Activated B cell treated with CpG ODN at 0.5 μM for 24 hours (primary cell): ENCODE results near the gene RUSC2. TPM values are rescaled to one million over a fixed set of nuclear protein-coding genes. Genes with fewer than 3 reads are reported as not detected.
"Not testable (repeated sequence)": the region's sequence is repeated elsewhere in the genome, so short reads cannot be mapped to it uniquely, and the experiment has no call there.

Experiments
- ATAC-seq: fragments of 200-7000 bp; cut with Tn5 transposase; one replicate; pipeline ENCODE4 v1.10.0; 2021; ENCODE audit warnings: low read depth, mild to moderate bottlenecking, moderate library complexity
- CTCF ChIA-PET: fragments of 350-600 bp; sonication (Branson Sonifier 250); formaldehyde crosslinking; loops from one replicate; lab custom pipeline; 2021; ENCODE audit warnings: antibody characterized with exemption; lab: Charles Lee
- POLR2A ChIA-PET: fragments of 350-600 bp; sonication (Branson Sonifier 250); formaldehyde crosslinking; loops from one replicate; lab custom pipeline; 2021; ENCODE audit warnings: antibody characterized with exemption; lab: Charles Lee
- DNase-seq: peaks from one replicate; pipeline ENCODE4 v3.0.0; 2022
- H3K27ac Mint-ChIP-seq: one replicate; pipeline ENCODE4 v1.8.0; 2020; ENCODE audit warnings: mixed read lengths
- H3K27me3 Mint-ChIP-seq: one replicate; pipeline ENCODE4 v1.8.0; 2021; ENCODE audit warnings: mixed read lengths
- H3K36me3 Mint-ChIP-seq: one replicate; pipeline ENCODE4 v1.8.0; 2021; ENCODE audit warnings: low read depth, mixed read lengths
- H3K4me1 Mint-ChIP-seq: one replicate; pipeline ENCODE4 v1.8.0; 2021; ENCODE audit warnings: mixed read lengths
- H3K4me3 Mint-ChIP-seq: one replicate; pipeline ENCODE4 v1.8.0; 2020; ENCODE audit warnings: mild to moderate bottlenecking, mixed read lengths
- H3K9me3 Mint-ChIP-seq: one replicate; pipeline ENCODE4 v1.8.0; 2020; ENCODE audit warnings: mixed read lengths
- CTCF ChIP-seq: fragments of 200-600 bp; IDR thresholded peaks from one replicate; pipeline ENCODE4 v1.8.0; 2022; ENCODE audit warnings: antibody characterized with exemption, mild to moderate bottlenecking
- intact Hi-C: fragments of 100-400 bp; cut with micrococcal nuclease; formaldehyde crosslinking; loops from one replicate; pipeline ENCODE4 v1.15.1; 2024
- total RNA-seq: library from RNA; stranded (reverse); gene quantifications from 2 replicates; pipeline ENCODE4 v1.2.3, GENCODE V29; 2022

RUSC2 gene
- total RNA-seq, 1 donor from 2014 or later, result 0.29 TPM

GRCh38 chr9:35533398-35533797, 43.5 kb downstream of the RUSC2 start:
- H3K4me3 Mint-ChIP-seq, result no peak overlapping the region
- POLR2A ChIA-PET, result no interaction called here
- H3K27me3 Mint-ChIP-seq, result peaks cover 6% of the 10 kb centered on the region
- DNase-seq (no peak), ATAC-seq (no peak)
- no peaks in the 10 kb centered on the region for H3K9me3 Mint-ChIP-seq
- CTCF ChIA-PET, result no interaction called here
- H3K27ac Mint-ChIP-seq, result no peak overlapping the region
- H3K4me1 Mint-ChIP-seq, result no peaks in the 10 kb centered on the region
- TF ChIP-seq CTCF, result no peak
- H3K36me3 Mint-ChIP-seq, result no peaks in the 10 kb centered on the region
- intact Hi-C loops, result no loop called here

GRCh38 chr9:35534921-35535320, 45.0 kb downstream of the RUSC2 start:
- H3K36me3 Mint-ChIP-seq, H3K9me3 Mint-ChIP-seq, H3K4me3 Mint-ChIP-seq, CTCF ChIA-PET, intact Hi-C loops, DNase-seq, H3K27ac Mint-ChIP-seq, H3K4me1 Mint-ChIP-seq, ATAC-seq: not testable (repeated sequence)
- POLR2A ChIA-PET, result interaction anchor here (0.6 kb wide), 1 partner anchor 37 kb away, joined by 3 read pairs; no protein-coding TSS in a partner anchor
- peaks cover 16% of the 10 kb centered on the region for H3K27me3 Mint-ChIP-seq

- no peak for TF ChIP-seq CTCF
- Mint-ChIP-seq H3K27me3 (peaks cover 16% of the 10 kb centered on the region), H3K27ac (no peak overlapping the region), H3K9me3 (no peaks in the 10 kb centered on the region), H3K36me3 (no peaks in the 10 kb centered on the region), H3K4me1 (no peaks in the 10 kb centered on the region), H3K4me3 (no peak overlapping the region)
- ChIA-PET CTCF (no interaction called here), POLR2A (no interaction called here)
- intact Hi-C loops, result no loop called here
- DNase-seq (no peak), ATAC-seq (no peak)
Observed at GRCh38 chr9:35537913-35538312, 48.0 kb downstream of the RUSC2 start.

GRCh38 chr9:35538361-35539234, 48.7 kb downstream of the RUSC2 start:
- H3K27me3 Mint-ChIP-seq, result peaks cover 16% of the 10 kb centered on the region
- intact Hi-C loops, result no loop called here
- H3K4me3 Mint-ChIP-seq, result no peak overlapping the region
- H3K27ac Mint-ChIP-seq, result no peak overlapping the region
- CTCF ChIA-PET, result no interaction called here
- H3K36me3 Mint-ChIP-seq, result no peaks in the 10 kb centered on the region
- no peak for ATAC-seq
- H3K4me1 Mint-ChIP-seq, result no peaks in the 10 kb centered on the region
- POLR2A ChIA-PET, result no interaction called here
- no peak for TF ChIP-seq CTCF
- no peak for DNase-seq
- no peaks in the 10 kb centered on the region for H3K9me3 Mint-ChIP-seq

Other genes starting within 250 kb of the RUSC2 start
- gene TESK1, start 115.2 kb downstream of the RUSC2 start, total RNA-seq, result 48.7 and 51.9 TPM in 2 replicates
- gene CD72, start 128.3 kb downstream of the RUSC2 start, total RNA-seq, result 118 and 125 TPM in 2 replicates
- gene SIT1, start 160.8 kb downstream of the RUSC2 start, total RNA-seq, result 27.5 and 28.0 TPM in 2 replicates
- 8,247 and 9,516 TPM in 2 replicates for gene RMRP, start 167.9 kb downstream of the RUSC2 start, total RNA-seq
- 32.5 and 34.5 TPM in 2 replicates for gene CCDC107, start 168.2 kb downstream of the RUSC2 start, total RNA-seq
- 0.59 and 0.89 TPM in 2 replicates for gene ARHGEF39, start 175.1 kb downstream of the RUSC2 start, total RNA-seq
- gene CA9, start 183.8 kb downstream of the RUSC2 start, total RNA-seq, result 0.86 TPM in 1 of 2 replicates, not detected in the other
- gene TPM2, start 199.8 kb downstream of the RUSC2 start, total RNA-seq, result 1.9 and 2.0 TPM in 2 replicates
- gene TLN1, start 242.1 kb downstream of the RUSC2 start, total RNA-seq, result 327 and 362 TPM in 2 replicates
- gene CREB3, start 242.6 kb downstream of the RUSC2 start, total RNA-seq, result 13.8 and 16.9 TPM in 2 replicates